Dermis blood vessel endothelial cell (primary cell): ENCODE results near the gene SPATA13. TPM values are rescaled to one million over a fixed set of nuclear protein-coding genes. Genes with fewer than 3 reads are reported as not detected.
A peak's percentile ranks its signal among the peaks of the same experiment; 100 is the strongest.
"Not testable (repeated sequence)": the region's sequence is repeated elsewhere in the genome, so short reads cannot be mapped to it uniquely, and the experiment has no call there.

Experiments used
- DNase-seq: peaks from one replicate; pipeline ENCODE4 v3.0.0; 2010
- total RNA-seq: library from RNA; depleted of rRNA; stranded (reverse); fragments of >200 nt; gene quantifications from 2 replicates; pipeline ENCODE4 v1.2.3, GENCODE V29; 2014

Gene SPATA13
- total RNA-seq, result 2.4 and 2.6 TPM in 2 replicates

- DNase-seq, result peak; percentile 94
Observed at GRCh38 chr13:24160458-24161009, at the start of gene SPATA13. SPATA13 (plus strand) TSS chr13:24160720; CDS start chr13:24222930, 62,210 bp downstream.

- no peak for DNase-seq
Observed at GRCh38 chr13:24112791-24113190, 47.7 kb upstream of the SPATA13 start.

GRCh38 chr13:24115671-24116070 lies 44.8 kb upstream of the SPATA13 start:
- no peak for DNase-seq

- DNase-seq, result no peak
Observed at GRCh38 chr13:24116131-24116530, 44.4 kb upstream of the SPATA13 start.

DNA sequence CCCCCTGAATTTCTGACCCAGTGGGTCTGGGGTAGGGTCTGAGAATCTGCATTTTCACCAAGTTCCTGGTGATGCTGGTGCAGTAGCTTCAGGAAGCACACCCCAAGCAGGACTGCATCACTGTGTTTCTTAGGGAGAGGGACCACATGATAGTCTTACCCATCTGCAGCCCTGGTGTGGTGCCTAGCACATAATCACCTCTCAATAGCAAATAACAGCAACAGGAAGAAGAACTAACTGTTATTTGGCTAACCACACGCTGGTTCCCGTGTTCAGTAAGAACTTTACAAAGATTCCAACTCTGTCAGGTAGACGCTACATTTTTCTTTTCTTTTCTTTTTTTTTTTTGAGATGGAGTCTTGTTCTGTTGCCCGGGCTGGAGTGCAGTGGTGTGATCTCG lies 41.9 kb upstream of the SPATA13 start:
- no peak for DNase-seq

DNA sequence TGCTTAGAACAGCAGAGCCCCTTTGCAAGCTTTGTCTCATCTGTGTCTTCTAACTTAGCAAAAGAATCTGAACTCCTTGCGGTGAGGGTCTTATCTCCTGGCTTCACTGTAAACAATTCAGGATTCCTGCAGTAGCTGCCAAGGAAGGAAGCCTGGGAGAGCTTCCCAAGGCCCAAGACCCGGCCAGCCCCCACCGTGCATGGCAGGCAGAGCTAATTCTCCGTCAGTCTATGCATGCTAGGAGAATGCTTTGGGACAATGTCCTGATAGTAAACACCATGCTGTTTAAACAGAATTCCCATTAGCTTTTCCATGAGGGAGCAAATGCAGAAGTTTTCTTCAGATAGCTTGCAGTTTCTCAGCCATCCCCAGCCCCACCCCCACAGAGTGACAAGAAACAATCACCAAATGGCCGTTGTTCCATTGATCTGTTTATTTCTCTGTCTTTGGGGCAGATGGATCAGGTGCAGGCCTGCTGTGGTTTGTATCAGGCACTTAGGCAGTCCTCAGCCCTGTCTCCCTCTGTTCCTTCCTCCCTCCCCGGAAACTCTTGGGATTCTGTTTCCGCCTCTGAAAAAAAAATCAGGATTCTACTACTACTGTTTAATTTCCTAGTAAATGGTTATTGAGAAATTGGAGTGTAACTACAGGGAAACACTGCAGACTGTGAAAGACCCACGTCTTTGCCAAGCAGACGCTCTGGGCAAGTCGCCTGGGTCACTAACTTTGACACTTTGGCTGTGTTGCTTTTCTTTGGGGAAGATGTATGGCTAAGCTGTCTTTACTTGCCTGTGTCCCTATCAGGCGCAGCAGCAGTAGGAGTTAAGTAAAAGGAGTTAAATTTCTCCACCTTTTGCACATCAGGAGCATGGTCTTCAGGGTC lies 40.7 kb upstream of the SPATA13 start:
- no peak for DNase-seq

DNA sequence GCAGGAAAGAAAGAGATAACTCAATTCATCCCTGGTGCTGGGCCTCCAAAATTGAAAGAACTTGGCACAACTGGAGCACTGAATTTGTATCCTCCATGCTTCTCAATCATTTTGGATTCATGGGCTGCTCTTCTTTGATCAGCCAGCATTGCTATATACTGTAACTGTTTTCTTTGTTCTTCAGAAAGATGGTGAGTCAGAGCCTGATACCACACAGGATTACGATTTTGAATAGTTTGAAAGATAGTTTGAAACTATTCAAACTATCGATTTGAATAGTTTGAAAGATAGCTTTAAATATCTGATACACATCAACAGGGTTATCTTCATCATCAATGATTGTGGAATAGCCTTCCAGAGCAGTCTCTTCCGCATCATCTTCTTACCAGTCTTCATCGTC lies 38.5 kb upstream of the SPATA13 start:
- not testable (repeated sequence) for DNase-seq

- no peak for DNase-seq
Observed at GRCh38 chr13:24122569-24122968, 38.0 kb upstream of the SPATA13 start.

DNA sequence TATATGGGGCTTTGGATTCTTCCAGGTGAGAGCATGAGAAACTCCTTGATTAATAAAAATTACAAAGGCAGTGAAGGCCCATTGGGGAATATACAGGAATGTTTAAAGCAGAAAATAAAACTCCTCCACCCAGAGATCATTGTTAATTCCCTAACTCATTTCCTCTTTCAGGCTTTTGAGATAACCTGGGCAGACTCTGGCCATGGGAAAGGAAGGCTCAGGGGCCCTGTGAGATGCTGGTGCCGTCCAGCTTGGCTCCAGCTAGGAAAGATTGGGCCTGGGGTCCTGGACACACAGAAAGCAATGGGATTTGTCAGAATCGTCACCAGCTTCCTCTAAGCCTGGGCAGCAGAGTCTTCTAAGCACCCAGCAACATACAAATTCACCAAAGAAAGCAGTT lies 36.8 kb upstream of the SPATA13 start:
- DNase-seq, result no peak

GRCh38 chr13:24124789-24125476 lies 35.6 kb upstream of the SPATA13 start:
- peak; percentile 60 for DNase-seq

- DNase-seq, result no peak
Observed at GRCh38 chr13:24127116-24127631, 33.3 kb upstream of the SPATA13 start.

GRCh38 chr13:24128112-24128511 lies 32.4 kb upstream of the SPATA13 start:
- DNase-seq, result no peak

DNA sequence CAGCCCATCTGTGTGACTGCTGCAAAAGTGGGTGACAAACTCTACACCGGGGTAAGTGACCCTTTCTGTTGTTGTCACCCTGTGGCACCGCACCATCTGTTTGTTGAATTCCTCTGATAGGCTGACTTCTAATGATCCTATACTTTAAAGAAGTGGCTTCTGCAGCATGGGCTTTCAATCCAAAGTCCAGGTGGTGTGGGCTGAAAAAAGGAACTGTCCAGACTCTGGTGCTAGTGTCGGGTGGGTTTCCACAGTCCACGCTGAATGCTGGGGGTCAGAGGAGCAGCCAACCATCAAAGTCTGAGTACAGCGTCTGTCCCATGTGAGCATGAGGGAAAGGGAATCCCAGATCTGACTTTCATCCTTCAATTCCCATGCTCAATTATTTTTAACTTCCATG lies 31.6 kb upstream of the SPATA13 start:
- DNase-seq, result no peak

GRCh38 chr13:24129914-24130774 lies 30.4 kb upstream of the SPATA13 start:
- DNase-seq, result no peak

DNA sequence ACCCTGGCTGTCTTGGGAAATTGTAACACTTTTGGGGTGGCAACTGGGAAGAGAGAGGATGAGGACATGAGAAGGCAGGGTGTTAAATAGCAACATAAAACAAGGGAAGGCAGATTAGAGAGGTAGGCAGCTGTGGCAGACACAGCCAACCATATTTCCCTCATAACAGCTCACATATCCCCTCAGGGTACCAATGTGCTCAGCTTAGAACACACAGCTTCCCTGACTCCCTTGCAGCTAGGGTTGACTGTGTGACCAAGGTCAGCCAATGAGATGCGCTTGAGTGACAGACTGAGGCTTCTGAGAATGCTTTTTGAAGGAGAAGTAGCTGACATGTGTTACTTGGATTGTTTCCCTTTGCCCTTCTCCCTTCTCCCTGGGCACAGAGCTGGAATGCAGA lies 28.8 kb upstream of the SPATA13 start:
- DNase-seq, result no peak

DNA sequence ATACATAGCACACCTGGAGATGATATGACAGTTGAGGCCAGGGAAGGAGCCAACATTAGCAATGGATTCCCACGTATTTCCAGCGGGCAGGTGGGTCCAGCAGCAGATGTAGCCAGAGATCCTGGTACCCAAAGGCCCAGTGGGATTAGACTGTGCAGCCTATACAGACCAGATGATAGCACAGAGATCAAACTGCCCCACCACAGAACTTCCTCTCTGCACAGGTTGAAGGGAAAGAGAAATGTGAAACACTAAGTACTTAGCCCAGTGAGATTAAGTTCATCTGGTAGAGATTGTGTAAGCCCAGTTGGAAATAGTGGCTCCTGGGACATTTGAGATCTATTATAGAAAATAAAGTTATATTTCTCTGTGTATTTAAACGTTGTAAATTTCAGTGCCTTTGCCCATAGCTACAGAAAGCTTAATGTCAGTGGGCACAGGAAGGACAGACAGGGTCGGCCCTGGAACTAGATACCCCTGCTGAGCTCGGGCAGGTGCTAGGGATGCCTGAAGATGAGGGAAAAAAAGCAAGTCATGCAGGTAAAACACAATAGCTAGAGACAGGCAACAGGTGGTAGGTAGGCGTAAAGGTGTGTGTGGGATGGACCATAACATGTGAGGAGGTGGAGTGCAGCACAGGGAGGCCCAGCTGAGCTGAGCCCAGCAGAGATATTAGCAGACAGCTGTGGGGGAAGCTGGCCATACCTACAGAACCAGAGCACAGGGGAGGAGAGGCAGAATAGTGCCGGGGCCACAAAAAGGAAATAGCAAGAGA lies 27.3 kb upstream of the SPATA13 start:
- no peak for DNase-seq

- DNase-seq, result no peak
Observed at GRCh38 chr13:24134231-24134630, 26.3 kb upstream of the SPATA13 start.

DNA sequence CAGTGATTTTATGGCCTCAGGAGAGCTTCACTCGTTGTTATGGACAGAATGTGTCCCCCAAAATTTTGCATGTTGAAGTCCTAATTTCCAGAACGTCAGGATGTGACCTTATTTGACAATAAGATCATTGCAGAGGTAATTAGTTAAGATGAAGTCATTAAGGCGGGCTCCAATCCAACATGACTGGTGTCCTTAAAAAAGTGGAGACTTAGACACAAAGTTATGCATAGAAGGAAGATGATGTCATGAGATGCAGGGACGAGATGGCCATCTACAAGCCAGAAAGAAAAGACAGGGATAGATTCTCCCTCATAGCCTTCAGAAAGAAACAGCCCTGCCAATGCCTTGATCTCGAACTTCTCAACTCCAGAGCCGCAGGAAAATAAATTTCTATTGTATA lies 25.8 kb upstream of the SPATA13 start:
- no peak for DNase-seq

DNA sequence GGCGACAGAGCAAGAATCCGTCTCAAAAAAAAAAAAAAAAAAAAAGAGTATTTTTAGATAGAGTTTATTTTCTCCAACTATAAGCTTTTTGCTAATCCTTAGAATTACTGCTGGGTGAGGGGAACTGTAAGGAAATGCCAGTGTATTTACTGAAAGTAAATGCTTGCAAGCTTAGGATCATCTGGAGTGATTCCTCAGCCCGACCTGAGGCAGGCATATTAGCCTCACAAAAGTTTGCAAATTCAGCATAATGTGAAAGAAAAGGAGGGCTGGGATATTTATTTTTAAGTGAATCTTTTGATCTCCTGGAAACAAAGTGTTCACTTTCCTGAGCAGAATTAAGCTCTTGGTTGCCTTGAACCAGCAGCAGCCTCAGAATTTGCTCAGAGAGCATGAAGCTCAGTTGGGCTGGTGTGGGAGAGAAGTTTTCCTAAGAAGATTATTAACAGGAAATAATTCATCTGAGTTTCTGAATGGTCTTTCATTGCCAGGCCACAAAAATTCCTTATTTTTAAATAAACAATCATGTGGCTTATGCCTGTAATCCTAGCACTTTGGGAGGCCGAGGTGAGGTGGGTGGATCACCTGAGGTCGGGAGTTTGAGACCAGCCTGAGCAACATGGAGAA lies 24.7 kb upstream of the SPATA13 start:
- peak; percentile 58 for DNase-seq

DNA sequence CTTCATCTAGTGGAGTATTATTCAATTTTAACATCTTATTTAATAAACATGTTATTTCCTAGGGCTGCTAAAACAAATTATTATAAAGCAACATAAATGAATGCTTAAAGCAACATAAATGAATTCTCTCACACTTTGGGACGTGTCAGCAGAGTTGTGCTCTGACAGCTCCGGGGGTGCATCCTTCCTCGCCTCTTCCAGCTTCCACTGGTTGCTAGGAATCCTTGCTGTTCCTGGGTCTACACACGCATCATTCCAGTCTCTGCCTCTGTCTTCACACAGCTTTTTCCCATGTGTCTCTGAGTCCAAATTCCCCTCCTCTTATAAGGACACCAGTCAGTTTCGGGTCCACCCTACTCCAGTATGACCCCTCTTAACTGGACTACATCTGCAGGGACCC lies 21.6 kb upstream of the SPATA13 start:
- DNase-seq, result no peak

DNA sequence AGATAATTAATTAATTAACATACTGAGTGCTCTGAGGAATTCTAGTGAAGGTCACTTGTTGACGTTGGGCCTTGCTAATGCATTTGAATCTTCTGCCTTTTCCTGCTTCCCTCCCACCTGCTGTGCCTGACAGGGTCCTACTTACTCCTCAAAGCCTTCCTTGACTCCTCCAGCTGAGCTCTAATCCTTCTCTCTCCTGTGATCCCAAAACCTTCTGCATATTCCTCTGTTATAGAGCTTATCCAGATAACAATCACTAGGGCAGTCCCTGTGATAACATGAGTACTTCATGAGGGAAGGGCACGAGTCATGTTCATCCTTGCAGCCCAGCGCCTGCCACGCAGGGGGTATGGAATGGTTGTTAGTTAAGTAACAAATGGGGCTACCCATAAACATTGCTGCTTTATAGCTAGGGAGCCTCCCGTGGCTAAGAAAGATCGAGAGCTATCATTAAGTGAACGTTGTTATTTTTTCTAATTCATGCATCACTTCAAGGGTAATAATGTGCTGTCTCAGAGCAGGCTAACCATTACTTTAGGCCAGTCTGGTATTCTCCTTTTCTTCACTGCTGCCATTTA lies 19.1 kb upstream of the SPATA13 start:
- no peak for DNase-seq
